Cerebellar cortex (tissue), 1 donor: ENCODE results near the gene NEU2.

Experiments
- DNase-seq: peaks from one replicate; pipeline ENCODE4 v3.0.0-alpha.2; 2015; ENCODE audit warnings: low spot score

Gene NEU2

GRCh38 chr2:233076749-233077148, 44.3 kb downstream of the NEU2 start:
- no peak for DNase-seq

- no peak for DNase-seq
Observed at GRCh38 chr2:233079473-233079877, 47.0 kb downstream of the NEU2 start.

GRCh38 chr2:233079953-233080835, 47.7 kb downstream of the NEU2 start:
- DNase-seq, result no peak

GRCh38 chr2:233080836-233081229, 48.4 kb downstream of the NEU2 start:
- no peak for DNase-seq

- no peak for DNase-seq
Observed at GRCh38 chr2:233081232-233081730, 48.8 kb downstream of the NEU2 start.

- no peak for DNase-seq
Observed at GRCh38 chr2:233081731-233082221, 49.3 kb downstream of the NEU2 start.

GRCh38 chr2:233082222-233082930, 49.9 kb downstream of the NEU2 start:
- DNase-seq, result no peak

- no peak for DNase-seq
Observed at GRCh38 chr2:233082931-233083755, 50.7 kb downstream of the NEU2 start.

GRCh38 chr2:233083782-233084181, 51.3 kb downstream of the NEU2 start:
- DNase-seq, result no peak

GRCh38 chr2:233084488-233084887, 52.0 kb downstream of the NEU2 start:
- no peak for DNase-seq
